HepG2 (cell line): ENCODE measurements around the gene UGP2. TPM values are rescaled to one million over a fixed set of nuclear protein-coding genes. Genes with fewer than 3 reads are reported as not detected.

Experiments used
- ARID5B ChIP-seq: IDR thresholded peaks from 2 replicates; pipeline ENCODE4 v1.4.0; 2020; ENCODE audit warnings: mild to moderate bottlenecking, missing genetic modification reagents
- CCDC6 ChIP-seq: sonication (generic); formaldehyde crosslinking; IDR thresholded peaks from 2 replicates; pipeline ENCODE4 v1.8.1; 2022; ENCODE audit warnings: mild to moderate bottlenecking, missing genetic modification reagents, moderate library complexity
- CREBL2 ChIP-seq: sonication (generic); formaldehyde crosslinking; IDR thresholded peaks from 2 replicates; pipeline ENCODE4 v1.8.1; 2023; ENCODE audit warnings: missing genetic modification reagents, mild to moderate bottlenecking, borderline replicate concordance
- FOXK2 ChIP-seq: fragments of 450-650 bp; IDR thresholded peaks from 2 replicates; pipeline ENCODE4 v1.6.1; 2016
- KDM6A ChIP-seq: IDR thresholded peaks from 2 replicates; pipeline ENCODE4 v1.6.1; 2016; ENCODE audit warnings: low read depth
- MEIS2 ChIP-seq: sonication (generic); formaldehyde crosslinking; IDR thresholded peaks from 2 replicates; pipeline ENCODE4 v1.9.0; 2021; ENCODE audit warnings: mild to moderate bottlenecking, missing genetic modification reagents
- MXI1 ChIP-seq: IDR thresholded peaks from 3 replicates; pipeline ENCODE4 v1.6.1; 2012; ENCODE audit warnings: low read depth, low read length, inconsistent platforms, borderline replicate concordance
- POGK ChIP-seq: sonication (generic); formaldehyde crosslinking; conservative IDR thresholded peaks from 2 replicates; pipeline ENCODE4 v1.8.0; 2022; ENCODE audit warnings: mild to moderate bottlenecking, moderate library complexity, missing genetic modification reagents
- SMAD9 ChIP-seq: sonication (generic); formaldehyde crosslinking; IDR thresholded peaks from 2 replicates; pipeline ENCODE4 v1.5.1; 2020; ENCODE audit warnings: mild to moderate bottlenecking, missing genetic modification reagents
- SOX5 ChIP-seq: IDR thresholded peaks from 2 replicates; pipeline ENCODE4 v1.6.1; 2016; ENCODE audit warnings: borderline replicate concordance
- ZBTB4 ChIP-seq: sonication (generic); formaldehyde crosslinking; IDR thresholded peaks from 2 replicates; pipeline ENCODE4 v1.4.0; 2020; ENCODE audit warnings: missing genetic modification reagents, mild to moderate bottlenecking, borderline replicate concordance
- ZNF234 ChIP-seq: sonication (generic); formaldehyde crosslinking; conservative IDR thresholded peaks from 2 replicates; pipeline ENCODE4 v1.5.1; 2020; ENCODE audit warnings: mild to moderate bottlenecking, missing genetic modification reagents
- ZSCAN25 ChIP-seq: sonication (generic); formaldehyde crosslinking; IDR thresholded peaks from 2 replicates; pipeline ENCODE4 v1.8.0; 2022; ENCODE audit warnings: mild to moderate bottlenecking, missing genetic modification reagents
- polyA plus RNA-seq, 8 experiments: library from polyadenylated mRNA; depleted of rRNA in 3 of 8; stranded (reverse) in 7 of 8; unstranded in 1 of 8; fragments of >200 nt; fragmentation: Illumina TruSeq in 4 of 8; extraction: Trizol in 4 of 8; gene quantifications; 2 replicates each; pipeline versions ENCODE4 v1.2.1 to v1.2.3, GENCODE V29; 2011 to 2016; ENCODE audit warnings: low read depth in 4 of 8, missing spikeins in 1 of 8, mixed read lengths in 1 of 8; ENCODE audit not compliant: insufficient read depth in 1 of 8
- total RNA-seq, 5 experiments: library from RNA; depleted of rRNA; stranded (reverse); fragments of >200 nt; fragmentation: Illumina TruSeq; extraction: Trizol; gene quantifications; 2 replicates each; pipeline ENCODE4 v1.2.3, GENCODE V29; 2016; ENCODE audit warnings: low read depth in 1 of 5
- TF ChIP-seq, protein P1 (sequence below): IDR thresholded peaks from 2 replicates; pipeline ENCODE4 v1.6.1; 2012; ENCODE audit warnings: low read length, improper control_type of control experiment
- TF ChIP-seq, protein P2 (sequence below): IDR thresholded peaks from 2 replicates; pipeline ENCODE4 v1.6.1; 2016; ENCODE audit warnings: missing genetic modification reagents, missing compliant biosample characterization

UGP2 gene
- total and polyA plus RNA-seq, 2 of the 13 experiments (the other 11 are each of a cell fraction or from before 2014, with no cell fraction given), result 96.0 to 134 TPM

- TF ChIP-seq ZBTB4 (no peak), SOX5 (CRISPR knock-in tag) (peak; percentile 47; the same call in 1 of the 2 replicates), ARID5B (CRISPR knock-in tag) (peak; percentile 92), CREBL2 (0 out of 2 replicates have a peak, but pooled peaks have one; percentile 60), POGK (CRISPR knock-in tag) (peak; percentile 57), ZSCAN25 (CRISPR knock-in tag) (peak; percentile 31; the same call in 1 of the 2 replicates), KDM6A (CRISPR knock-in tag) (no peak; the same call in 1 of the 2 replicates), MXI1 (no peak), FOXK2 (0 out of 2 replicates have a peak, but pooled peaks have one; percentile 21), ZNF234 (CRISPR knock-in tag) (no peak), CCDC6 (CRISPR knock-in tag) (0 out of 2 replicates have a peak, but pooled peaks have one; percentile 25), MEIS2 (CRISPR knock-in tag) (no peak), SMAD9 (CRISPR knock-in tag) (no peak)
- TF ChIP-seq, protein P1, sequence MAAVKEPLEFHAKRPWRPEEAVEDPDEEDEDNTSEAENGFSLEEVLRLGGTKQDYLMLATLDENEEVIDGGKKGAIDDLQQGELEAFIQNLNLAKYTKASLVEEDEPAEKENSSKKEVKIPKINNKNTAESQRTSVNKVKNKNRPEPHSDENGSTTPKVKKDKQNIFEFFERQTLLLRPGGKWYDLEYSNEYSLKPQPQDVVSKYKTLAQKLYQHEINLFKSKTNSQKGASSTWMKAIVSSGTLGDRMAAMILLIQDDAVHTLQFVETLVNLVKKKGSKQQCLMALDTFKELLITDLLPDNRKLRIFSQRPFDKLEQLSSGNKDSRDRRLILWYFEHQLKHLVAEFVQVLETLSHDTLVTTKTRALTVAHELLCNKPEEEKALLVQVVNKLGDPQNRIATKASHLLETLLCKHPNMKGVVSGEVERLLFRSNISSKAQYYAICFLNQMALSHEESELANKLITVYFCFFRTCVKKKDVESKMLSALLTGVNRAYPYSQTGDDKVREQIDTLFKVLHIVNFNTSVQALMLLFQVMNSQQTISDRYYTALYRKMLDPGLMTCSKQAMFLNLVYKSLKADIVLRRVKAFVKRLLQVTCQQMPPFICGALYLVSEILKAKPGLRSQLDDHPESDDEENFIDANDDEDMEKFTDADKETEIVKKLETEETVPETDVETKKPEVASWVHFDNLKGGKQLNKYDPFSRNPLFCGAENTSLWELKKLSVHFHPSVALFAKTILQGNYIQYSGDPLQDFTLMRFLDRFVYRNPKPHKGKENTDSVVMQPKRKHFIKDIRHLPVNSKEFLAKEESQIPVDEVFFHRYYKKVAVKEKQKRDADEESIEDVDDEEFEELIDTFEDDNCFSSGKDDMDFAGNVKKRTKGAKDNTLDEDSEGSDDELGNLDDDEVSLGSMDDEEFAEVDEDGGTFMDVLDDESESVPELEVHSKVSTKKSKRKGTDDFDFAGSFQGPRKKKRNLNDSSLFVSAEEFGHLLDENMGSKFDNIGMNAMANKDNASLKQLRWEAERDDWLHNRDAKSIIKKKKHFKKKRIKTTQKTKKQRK, result no peak
- TF ChIP-seq, protein P2, sequence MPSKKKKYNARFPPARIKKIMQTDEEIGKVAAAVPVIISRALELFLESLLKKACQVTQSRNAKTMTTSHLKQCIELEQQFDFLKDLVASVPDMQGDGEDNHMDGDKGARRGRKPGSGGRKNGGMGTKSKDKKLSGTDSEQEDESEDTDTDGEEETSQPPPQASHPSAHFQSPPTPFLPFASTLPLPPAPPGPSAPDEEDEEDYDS (CRISPR knock-in tag), result peak; percentile 18
Measured at GRCh38 chr2:63842149-63843061, 709 bp downstream of the UGP2 start (continued).
